GM03348 (cell line): ENCODE measurements around the gene TMEM272.
"Not testable (repeated sequence)": the region's sequence is repeated elsewhere in the genome, so short reads cannot be mapped to it uniquely, and the experiment has no call there.

ENCODE experiments used
- DNase-seq: peaks from one replicate; pipeline ENCODE4 v3.0.0; 2012; ENCODE audit warnings: low spot score

TMEM272 gene

DNA sequence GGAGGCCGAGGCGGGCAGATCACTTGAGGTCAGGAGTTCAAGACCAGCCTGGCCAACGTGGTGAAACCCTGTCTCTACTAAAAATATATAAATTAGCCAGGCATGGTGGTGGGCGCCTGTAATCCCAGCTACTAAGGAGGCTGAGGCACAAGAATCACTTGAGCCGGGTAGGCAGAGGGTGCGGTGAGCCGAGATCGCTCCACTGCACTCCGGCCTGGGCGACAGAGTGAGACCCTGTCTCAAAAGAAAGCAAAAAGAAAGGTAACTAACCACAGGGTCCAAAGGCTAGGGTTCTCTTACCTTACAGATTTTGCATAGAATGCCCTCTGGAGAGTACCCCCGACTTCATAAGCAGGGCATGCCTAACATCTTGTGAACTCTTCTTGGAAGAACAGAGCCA is 20.3 kb downstream of the TMEM272 start:
- DNase-seq, result not testable (repeated sequence)

DNA sequence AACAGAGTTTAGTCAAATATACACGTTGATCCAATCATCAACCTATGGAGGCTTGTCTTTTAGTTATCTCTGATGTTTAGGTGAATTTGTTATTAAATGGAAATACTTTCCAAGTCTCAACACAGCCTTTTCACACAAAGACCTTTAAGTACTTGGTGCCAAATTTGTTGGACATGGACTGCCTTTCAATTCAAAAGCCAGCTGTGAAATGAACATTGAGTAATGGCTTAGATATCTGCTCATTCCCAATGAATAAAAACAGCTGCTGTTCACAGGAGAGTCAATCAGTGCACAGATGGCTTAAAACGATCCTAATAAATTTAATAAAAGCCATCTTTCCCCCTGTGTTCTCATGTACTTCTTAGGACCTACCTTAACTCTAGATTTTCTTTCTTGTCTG is 21.1 kb downstream of the TMEM272 start:
- no peak for DNase-seq

DNA sequence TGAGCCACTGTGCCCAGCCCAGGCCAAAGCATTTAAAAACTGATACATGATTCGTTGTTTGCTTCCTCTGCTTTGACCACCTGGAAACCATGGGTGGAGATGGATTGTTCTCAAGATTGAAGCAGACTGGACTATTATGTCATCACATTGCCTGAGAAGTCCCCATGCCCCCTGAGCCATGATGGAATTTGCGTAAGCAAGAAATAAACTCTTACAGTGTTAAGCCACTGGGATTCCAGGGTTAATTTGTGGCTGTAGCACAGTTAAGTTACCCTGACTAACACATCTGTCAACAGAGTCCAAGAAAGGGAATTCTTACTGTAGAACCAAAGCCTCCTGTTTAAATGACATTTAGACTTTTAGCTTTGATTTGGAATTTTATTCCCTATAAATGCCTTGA is 21.6 kb downstream of the TMEM272 start:
- no peak for DNase-seq

DNA sequence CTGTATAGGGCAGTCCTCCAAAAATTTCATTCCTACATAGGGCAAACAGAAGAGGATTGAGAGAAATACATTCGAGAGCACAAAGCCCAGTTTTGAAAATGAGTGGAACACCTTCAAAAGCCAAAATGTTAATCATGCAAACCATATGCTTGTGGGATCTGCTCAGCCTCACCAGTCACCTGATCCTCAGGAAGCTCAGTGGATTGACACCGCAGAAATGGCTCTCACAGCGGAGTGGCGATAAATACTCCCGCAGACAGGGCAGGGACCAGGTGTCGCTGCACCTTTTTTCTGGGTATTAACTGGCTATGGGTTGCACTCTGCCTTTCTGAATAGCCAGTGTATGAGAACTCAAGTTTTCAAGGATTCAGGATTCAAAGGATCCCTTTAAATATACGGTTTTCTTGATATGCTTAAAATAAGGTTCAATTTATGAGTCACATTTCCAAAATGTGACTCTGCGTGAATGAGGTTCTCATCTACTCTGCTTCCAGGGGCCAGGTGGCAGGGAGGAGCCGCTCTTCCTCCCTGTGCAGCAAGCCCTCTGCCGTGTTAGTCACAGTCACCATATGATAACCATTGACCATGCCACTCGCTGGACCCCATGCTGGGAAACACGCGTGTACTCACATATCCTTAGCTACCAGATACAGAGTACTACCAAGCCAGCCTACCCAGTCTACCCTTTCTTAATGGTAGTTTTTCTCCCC is 22.7 kb downstream of the TMEM272 start:
- DNase-seq, result no peak

DNA sequence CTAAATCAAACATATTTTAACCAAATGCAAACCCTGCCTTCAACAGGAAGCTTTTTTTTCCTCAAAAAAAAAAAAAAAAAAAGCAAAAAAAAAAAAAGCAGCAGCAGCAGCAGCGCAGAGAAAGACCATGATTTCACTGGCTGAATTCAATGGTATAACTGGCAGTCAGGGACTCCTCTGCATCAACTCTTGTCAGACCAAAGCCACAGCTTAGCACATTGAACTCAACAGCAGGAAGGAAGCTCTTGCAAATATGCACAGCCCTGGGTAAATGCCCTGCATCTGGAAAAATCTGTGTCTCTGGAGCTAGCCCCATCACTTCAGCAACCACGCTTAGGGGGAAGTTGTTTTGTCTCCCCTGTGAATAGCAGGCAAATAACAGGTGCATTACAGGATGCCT is 23.4 kb downstream of the TMEM272 start:
- DNase-seq, result no peak

DNA sequence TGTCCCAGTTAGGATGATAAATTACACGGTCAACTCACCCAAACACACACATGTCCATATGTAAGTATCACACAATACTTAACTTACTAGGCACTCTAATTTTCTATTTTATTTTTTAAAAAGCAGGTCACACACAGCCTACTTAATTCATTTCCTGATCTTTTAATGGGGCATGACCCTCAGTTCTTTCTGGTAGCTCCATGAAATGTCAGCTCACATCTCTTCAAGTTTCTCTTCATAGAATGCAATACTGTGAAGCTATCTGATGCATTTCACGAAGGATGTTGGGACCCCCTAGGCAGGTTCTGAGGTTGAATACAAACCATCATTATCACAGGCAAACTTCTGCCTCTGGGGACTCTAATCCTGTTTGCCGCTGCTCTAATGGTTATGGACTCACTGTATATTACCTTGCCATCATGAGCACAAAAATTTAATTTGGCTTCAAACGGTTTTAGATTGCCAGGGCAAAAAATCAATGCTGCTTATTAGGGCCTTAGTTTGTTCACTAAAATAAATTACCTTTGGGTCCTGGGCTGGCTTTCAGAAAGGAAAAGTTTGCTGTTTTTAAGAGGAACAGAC is 24.9 kb downstream of the TMEM272 start:
- DNase-seq, result no peak

DNA sequence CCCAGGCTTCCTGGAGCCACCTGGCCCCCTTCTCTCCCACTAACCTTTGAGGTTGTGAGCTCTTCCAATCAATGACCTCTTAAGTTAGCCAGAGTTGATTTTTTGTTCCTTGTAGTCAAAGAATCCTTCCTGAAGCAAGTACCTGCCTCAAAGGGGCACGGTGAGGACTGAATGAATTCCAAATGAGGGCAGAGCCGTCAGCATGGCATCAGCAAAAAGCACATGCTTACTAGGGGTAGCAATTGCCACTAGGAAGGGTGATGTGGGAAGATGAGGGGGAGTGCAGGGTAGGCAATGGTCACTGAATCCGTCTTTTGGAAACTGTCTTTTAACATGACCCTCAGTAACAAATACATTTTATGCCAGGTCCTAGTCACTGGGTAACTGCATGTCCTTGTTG is 25.4 kb downstream of the TMEM272 start:
- no peak for DNase-seq

DNA sequence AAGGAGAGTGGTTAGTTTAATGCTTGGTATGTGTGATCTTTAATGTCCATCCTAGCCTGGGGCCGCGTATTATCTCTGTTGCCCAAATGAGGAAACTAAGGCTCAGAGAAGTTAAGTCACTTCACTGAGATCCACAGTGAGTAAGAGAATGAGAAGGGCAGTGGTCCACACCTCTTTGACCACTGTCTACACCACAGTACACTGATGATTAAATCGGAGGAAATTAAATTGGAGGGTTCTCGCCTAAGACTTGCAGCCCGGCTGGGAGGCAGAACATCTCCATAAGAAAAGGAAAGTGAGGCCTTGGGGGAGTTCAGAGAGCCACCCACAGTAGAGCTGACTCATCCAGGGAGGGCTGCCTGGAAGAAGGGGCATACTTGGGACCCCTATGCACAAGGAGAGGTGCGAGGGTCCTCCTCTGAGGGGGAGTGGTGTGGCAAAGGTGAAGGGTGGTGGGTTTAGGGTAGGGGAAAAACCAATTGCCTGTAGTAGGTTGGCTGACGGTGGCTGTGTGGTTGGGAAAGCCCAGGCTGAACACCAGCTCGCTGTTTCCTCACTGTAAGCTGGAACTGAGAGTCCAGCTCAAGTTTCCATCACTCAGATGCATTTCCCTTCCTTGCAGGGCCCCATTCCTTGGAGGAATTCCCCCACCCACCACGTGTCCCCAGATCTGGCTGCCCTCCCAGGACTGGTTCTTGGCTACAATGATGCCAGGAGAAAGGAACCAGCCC is 26.0 kb downstream of the TMEM272 start:
- peak; percentile 40 for DNase-seq

DNA sequence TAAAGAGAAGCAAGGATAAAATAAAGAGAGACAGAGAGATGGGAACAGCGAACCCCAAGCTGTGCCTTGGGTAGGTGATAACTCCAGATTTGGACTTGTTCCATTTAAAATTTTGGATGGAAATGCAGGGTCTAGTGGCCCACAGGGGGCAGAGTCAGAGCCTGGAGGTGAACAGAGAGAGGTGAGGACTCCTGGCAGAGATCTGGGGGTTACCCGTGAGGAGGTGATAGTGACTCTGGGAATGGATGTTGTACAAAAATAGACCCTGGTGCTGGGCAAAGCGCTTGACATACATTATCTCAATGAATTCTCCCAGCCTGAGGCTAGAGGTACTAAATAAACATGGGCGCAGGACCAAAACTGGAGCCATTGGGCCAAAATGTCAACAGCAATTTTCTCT is 26.7 kb downstream of the TMEM272 start:
- no peak for DNase-seq

DNA sequence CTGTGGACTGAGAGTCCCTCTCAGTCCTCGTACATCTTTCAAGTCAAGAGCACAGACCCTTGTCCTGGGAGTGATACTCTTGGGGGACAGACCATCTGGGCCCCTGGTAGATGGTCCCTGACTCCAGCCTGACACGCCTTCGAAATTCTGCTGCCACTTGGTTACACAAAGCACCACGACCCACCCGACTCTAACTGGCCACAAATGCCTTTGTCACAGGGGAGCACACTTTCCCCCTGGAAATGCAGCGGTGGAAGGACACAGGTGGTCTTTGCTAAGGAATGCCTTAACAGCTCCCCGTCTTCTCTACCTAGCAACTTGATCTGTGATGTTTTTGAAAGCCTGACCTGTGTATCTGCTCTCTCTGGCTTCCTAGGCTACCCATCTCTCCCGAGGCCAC is 27.3 kb downstream of the TMEM272 start:
- DNase-seq, result no peak

DNA sequence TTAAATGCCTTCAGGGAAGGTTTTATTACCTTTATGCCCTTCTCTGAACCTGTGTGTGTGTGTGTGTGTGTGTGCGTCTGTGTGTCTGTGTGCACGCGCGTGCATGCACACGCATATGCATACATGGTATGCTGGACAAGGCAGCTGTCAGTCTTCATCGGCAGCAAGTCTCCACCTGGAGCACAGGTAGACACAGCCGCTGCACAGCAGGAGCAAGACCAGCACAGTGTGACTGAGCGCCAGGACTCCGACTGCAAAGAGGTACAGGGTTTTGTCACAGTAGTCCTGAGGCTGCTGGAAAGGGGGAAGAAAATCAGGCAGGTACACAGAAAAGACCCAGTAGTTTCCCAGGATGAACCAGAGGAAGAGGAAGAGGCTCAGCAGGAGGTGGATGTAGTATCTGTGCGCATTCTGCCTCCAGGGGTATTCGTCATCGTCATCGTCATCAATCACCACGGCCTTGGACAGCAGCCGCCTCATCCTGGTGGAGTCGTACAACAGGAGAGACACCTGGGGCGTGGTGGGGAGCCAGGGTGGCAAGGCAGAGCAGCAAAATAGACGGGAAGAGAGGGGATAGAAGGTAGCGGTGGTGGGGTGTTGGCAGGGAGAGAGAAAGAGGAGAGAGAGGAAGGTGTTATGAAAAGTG is 28.2 kb downstream of the TMEM272 start:
- no peak for DNase-seq

DNA sequence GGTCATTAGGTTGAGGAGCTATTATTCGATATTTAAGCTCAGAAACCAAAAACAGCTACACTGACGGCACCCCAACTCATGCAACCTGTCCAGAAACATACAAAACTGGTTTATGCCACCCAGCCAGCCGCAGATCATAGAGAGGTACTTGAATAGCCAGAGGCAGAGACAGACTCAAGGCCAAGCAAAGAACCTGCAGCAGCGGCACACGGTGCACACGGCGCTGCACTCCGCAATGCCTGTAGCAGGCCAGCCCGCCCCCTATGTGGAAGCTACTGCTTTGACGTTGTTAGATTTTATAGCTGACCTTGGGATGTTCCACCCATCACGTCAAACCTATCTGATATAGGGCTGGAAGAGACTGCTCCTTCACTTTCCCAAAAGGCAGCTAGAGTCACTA is 29.1 kb downstream of the TMEM272 start:
- no peak for DNase-seq

DNA sequence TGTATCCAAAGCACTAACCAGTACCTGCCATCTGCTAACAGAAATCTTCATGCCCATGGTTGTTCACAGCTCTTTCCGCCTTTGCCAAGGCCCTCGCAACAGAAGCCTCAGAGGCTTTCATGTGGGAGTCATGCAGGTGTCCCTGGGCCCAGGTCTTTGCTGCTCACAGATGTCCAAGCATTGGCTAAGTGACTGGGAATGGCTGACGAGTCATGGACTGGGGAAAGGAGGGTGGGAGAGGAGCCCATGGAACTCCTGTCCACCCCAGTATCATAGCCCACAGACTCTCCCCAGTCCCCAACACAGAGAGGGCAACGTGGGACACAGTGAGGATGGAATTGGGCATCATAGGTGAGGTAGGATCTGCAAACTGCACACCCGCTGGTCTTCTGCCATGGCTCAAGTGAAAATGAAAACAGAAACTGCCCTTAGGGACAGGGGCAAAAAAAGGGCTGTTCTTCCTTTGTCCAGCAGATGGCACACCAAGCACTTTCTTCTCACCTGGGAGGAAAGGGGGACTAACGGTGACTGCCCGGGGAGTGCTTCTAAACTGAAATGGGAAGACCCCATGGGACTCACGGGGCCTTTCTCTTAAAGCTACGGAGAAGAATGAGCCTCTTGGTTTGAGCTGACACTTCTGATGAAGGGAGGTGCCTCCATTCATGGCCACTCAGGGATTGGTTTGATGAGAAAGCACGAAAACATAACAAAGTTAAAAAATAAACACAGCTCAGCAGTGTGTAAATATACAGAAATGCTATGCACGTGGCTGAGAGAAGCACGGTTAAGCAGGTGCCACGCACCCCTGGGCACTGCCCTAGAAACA is 29.9 kb downstream of the TMEM272 start:
- DNase-seq, result peak; percentile 78

DNA sequence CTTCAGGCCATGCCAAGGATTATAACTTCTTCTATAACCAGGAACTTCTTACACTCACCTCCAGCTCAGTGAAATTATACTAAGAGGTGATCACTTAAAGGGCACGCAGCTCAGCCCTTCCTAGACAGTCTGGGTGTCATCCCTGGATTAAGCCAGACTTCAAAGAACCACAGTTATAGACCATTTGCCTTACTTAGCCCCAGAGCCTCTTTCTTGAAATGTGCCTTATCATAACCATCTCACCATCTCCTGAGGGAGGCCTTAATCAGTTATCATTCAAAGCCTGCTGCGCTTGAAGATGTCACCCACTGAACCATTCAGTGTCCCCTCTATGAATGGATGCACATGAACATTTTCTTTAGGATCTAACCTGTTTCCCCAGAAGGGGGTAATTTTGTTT is 30.9 kb downstream of the TMEM272 start:
- DNase-seq, result no peak

DNA sequence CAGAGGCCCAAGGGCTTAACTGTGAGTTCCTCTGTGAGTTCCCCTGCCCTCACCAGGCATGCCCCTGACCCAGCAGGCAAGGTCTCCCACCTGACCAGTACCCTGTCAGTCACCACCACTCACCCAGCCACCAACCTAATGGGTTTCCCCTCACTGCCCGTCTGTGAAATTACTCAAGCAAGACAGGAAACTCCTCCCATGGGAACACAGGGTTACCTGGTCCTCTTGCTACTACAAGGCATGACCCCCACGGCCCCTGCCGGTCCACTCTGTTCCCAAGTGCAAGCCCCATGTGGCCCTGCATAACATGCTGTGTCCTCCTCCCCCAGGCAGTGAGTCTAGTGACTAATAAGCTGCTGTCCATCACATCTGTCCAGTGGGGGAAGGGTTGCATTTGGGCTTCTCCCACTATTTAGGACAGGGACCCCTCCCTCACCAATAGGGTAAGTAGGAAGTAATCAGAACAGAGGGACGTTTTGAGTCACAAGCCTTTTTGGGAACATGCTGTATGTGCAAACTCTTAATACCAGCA is 33.0 kb downstream of the TMEM272 start:
- DNase-seq, result no peak

DNA sequence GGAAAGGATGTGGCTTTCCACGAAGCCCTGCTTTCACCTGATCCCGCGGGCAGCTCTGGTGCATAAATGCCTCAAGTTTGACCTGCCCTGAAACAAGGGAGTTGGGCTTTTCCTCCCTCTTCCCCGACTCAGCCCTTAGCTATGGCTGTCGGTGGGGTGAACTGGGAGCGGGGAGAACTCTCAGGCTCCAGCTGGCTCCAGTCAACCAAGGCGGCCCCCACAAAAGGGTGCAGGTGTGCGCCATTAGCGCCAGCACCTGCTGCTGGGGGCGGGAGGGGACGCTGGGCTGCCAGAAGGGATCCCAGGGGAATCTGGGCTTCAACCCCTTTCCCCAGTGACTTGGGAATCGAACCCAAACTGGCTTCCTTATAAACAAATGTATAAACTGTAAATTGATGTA is 33.9 kb downstream of the TMEM272 start:
- no peak for DNase-seq

DNA sequence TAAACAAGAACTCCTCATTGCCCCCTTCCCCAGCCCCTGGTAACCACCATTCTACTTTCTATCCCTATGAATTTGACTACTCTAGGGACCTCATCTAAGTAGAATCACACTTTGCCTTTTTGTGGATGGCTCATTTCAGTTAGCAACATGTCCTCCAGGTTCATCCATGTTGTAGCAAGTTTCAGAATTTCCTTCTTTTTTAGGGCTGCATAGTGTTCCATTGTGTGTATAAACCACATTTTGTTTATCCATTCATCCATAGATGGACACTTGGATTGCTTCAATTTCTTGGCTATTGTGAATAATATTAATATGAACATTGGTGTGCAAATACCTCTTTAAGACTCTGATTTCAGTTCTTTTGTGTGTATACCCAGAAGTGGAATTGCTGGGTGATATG is 36.2 kb downstream of the TMEM272 start:
- no peak for DNase-seq

DNA sequence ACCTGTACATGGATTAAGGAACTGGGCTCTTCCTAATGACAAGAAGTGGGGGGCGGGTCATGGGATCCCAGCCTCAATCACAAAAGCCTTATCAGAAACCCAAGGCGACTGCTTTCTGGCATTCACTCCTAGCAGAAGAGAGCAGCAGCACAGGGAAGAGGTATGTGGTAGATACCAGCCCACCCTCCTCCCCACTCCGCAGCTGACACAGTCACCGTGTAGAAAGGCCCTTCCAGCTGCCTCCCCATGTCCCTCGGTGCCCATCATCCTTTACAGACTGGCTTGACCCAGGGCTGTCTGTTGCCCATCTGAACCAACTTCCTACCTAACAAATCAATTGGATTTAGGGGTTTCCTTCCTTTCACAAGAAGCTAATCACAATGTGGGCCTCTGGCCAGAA is 37.9 kb downstream of the TMEM272 start:
- no peak for DNase-seq

DNA sequence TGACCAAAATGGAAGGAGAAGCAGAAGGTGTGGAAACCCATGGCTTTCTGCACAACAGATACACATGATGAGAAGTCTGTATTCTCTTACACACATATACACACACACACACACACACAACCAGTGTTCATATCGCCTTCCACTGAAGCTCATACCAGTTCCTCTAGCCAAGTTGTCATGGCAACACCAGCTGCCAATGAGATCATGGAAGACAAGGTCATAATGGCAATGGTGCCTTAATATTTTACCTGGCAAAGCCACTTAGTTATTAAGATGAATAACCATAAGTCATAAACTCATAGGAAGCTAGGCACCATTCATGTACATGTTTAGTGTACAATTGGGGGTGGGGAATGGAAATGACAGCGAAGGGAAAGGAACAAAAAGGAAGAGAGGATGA is 38.4 kb downstream of the TMEM272 start:
- no peak for DNase-seq

DNA sequence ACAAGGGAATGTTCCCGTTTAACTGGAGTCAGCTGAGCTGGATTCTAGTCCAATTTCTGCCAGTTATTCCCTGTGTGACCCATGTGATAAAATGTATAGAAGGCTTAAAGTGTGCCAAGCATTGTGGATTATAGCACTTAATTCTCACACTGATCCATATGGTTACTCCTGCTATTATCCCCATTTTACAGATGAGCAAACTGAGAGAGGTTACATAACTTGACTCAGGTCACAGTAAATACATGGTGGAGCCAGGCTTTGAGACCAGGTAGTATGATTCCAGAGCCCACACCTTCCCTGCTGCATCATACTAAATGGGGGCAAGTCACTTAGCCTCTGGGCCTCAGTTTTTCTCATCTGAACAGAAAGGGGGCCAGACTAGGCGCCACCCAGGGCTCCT is 39.1 kb downstream of the TMEM272 start:
- no peak for DNase-seq

DNA sequence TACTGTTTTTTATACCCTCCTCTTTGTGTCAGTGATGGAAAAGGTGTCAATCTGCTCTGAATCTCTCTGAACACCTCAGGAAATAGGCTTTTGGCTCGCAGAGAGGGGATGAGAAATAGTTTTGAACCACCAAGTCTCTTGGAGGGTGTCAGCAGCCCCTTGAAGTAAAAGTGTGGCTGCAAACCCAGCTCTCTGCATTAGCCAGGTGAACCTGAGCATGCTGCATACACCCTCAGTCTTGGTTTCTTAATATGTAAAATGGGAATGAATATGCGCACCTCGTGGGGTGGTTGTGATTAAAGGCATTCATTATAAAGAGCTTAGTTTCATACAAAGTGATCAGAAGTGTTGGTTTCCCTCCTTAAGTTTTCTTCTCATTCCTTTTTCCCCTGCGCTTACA is 39.7 kb downstream of the TMEM272 start:
- no peak for DNase-seq
